UCSD-AML1 (cell line): Measurements from ENCODE around the gene CCNH.

Experiments used
- DNase-seq: peaks from one replicate; lab custom pipeline; 2025; ENCODE audit not compliant: unreplicated experiment; lab: John Stamatoyannopoulos, UW

Gene CCNH

GRCh38 chr5:87403899-87404298, 8.8 kb downstream of the CCNH start:
- no peak for DNase-seq

GRCh38 chr5:87403409-87403808, 9.3 kb downstream of the CCNH start:
- no peak for DNase-seq

- no peak for DNase-seq
These were observed 11.1 kb downstream of the CCNH start for GRCh38 chr5:87401626-87402025.

GRCh38 chr5:87400305-87400899, 12.3 kb downstream of the CCNH start:
- DNase-seq, result no peak

GRCh38 chr5:87399720-87400119, 13.0 kb downstream of the CCNH start:
- DNase-seq, result no peak

GRCh38 chr5:87398981-87399614, 13.6 kb downstream of the CCNH start:
- no peak for DNase-seq

- no peak for DNase-seq
These were observed 18.1 kb downstream of the CCNH start for GRCh38 chr5:87394411-87395165.

- DNase-seq, result no peak
These were observed 19.4 kb downstream of the CCNH start for GRCh38 chr5:87393331-87393730.

GRCh38 chr5:87392801-87393200, 19.9 kb downstream of the CCNH start:
- no peak for DNase-seq

GRCh38 chr5:87392170-87392569, 20.6 kb downstream of the CCNH start:
- DNase-seq, result no peak

- no peak for DNase-seq
These were observed 22.0 kb downstream of the CCNH start for GRCh38 chr5:87390576-87391199.

- no peak for DNase-seq
These were observed 22.7 kb downstream of the CCNH start for GRCh38 chr5:87390075-87390474.

- no peak for DNase-seq
These were observed 23.3 kb downstream of the CCNH start for GRCh38 chr5:87389296-87390034.

- DNase-seq, result no peak
These were observed 24.6 kb downstream of the CCNH start for GRCh38 chr5:87388129-87388528.

GRCh38 chr5:87385802-87386201, 26.9 kb downstream of the CCNH start:
- no peak for DNase-seq

- DNase-seq, result no peak
These were observed 29.5 kb downstream of the CCNH start for GRCh38 chr5:87383216-87383615.

- no peak for DNase-seq
These were observed 30.5 kb downstream of the CCNH start for GRCh38 chr5:87382224-87382623.

GRCh38 chr5:87372705-87373104, 40.0 kb downstream of the CCNH start:
- DNase-seq, result no peak

- DNase-seq, result no peak
These were observed 43.3 kb downstream of the CCNH start for GRCh38 chr5:87369431-87369830.

- no peak for DNase-seq
These were observed 44.1 kb downstream of the CCNH start for GRCh38 chr5:87368601-87369000.

- no peak for DNase-seq
These were observed 45.5 kb downstream of the CCNH start for GRCh38 chr5:87367243-87367642.
